ENCODE measurements around the gene METTL27.

Gene METTL27

GRCh38 chr7:73865738-73866445, 23.6 kb upstream of the METTL27 start:
- H3K27ac ChIP-seq = no peak overlapping the region
- TF ChIP-seq, protein P1, sequence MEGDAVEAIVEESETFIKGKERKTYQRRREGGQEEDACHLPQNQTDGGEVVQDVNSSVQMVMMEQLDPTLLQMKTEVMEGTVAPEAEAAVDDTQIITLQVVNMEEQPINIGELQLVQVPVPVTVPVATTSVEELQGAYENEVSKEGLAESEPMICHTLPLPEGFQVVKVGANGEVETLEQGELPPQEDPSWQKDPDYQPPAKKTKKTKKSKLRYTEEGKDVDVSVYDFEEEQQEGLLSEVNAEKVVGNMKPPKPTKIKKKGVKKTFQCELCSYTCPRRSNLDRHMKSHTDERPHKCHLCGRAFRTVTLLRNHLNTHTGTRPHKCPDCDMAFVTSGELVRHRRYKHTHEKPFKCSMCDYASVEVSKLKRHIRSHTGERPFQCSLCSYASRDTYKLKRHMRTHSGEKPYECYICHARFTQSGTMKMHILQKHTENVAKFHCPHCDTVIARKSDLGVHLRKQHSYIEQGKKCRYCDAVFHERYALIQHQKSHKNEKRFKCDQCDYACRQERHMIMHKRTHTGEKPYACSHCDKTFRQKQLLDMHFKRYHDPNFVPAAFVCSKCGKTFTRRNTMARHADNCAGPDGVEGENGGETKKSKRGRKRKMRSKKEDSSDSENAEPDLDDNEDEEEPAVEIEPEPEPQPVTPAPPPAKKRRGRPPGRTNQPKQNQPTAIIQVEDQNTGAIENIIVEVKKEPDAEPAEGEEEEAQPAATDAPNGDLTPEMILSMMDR (conservative IDR thresholded peaks at IDR 0.05) = peak; percentile 69

GRCh38 chr7:73864981-73865711, 22.8 kb upstream of the METTL27 start:
- TF ChIP-seq, protein P1 (conservative IDR thresholded peaks at IDR 0.05) = no peak
- H3K27ac ChIP-seq = no peak overlapping the region

GRCh38 chr7:73861305-73861704, 19.0 kb upstream of the METTL27 start:
- no peak overlapping the region for H3K27ac ChIP-seq
- TF ChIP-seq, protein P1 (conservative IDR thresholded peaks at IDR 0.05) = no peak

GRCh38 chr7:73860859-73861258, 18.5 kb upstream of the METTL27 start, which contains the start of gene TMEM270:
TMEM270 (plus strand) TSS chr7:73861159; CDS start chr7:73861195, 36 bp downstream.
- TF ChIP-seq, protein P1 (conservative IDR thresholded peaks at IDR 0.05) = no peak
- no peak within 1 kb of the TSS for H3K27ac ChIP-seq

- no peak overlapping the region for H3K27ac ChIP-seq
- TF ChIP-seq, protein P1 (conservative IDR thresholded peaks at IDR 0.05) = no peak
Observed at GRCh38 chr7:73858807-73859206, 16.5 kb upstream of the METTL27 start.

GRCh38 chr7:73856941-73857340, 14.6 kb upstream of the METTL27 start:
- TF ChIP-seq, protein P1 (conservative IDR thresholded peaks at IDR 0.05) = no peak
- no peak overlapping the region for H3K27ac ChIP-seq

DNA sequence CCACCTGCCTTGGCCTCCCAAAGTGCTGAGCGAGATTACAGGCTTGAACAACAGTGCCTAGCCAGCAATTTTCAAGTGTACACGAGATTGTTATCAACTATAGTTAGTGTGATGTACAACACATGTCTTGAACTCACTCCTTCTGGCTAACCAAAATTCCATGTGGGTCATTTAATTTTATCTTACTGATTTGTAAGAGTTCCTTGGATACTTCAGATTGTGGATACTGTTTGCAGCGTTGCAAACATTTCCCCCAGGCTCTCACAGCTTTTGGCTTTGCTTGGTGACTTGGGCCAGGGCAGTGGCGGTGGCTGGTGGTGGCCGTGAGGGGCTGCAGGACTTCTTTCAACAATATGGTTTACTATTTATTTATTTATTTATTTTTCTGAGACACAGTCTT, 10.2 kb upstream of the METTL27 start:
- H3K27ac ChIP-seq = no peak overlapping the region
- TF ChIP-seq, protein P1 (conservative IDR thresholded peaks at IDR 0.05) = no peak
